Testis (tissue), 2 donors: ENCODE measurements around the gene ZNF587.

Source experiments
- CTCF ChIP-seq, 3 experiments: fragments of 450-650 bp in 2 of 3; fragments of 200-600 bp in 1 of 3; sonication (generic) in 1 of 3; IDR thresholded peaks; one replicate each; pipeline ENCODE4 v1.5.1; 2016 to 2019; ENCODE audit warnings: antibody characterized with exemption in 3 of 3, mild to moderate bottlenecking in 2 of 3, moderate library complexity in 1 of 3
- POLR2A ChIP-seq: fragments of 450-650 bp; IDR thresholded peaks from one replicate; pipeline ENCODE4 v1.6.1; 2017; ENCODE audit warnings: antibody characterized with exemption, mild to moderate bottlenecking, moderate library complexity

DNA sequence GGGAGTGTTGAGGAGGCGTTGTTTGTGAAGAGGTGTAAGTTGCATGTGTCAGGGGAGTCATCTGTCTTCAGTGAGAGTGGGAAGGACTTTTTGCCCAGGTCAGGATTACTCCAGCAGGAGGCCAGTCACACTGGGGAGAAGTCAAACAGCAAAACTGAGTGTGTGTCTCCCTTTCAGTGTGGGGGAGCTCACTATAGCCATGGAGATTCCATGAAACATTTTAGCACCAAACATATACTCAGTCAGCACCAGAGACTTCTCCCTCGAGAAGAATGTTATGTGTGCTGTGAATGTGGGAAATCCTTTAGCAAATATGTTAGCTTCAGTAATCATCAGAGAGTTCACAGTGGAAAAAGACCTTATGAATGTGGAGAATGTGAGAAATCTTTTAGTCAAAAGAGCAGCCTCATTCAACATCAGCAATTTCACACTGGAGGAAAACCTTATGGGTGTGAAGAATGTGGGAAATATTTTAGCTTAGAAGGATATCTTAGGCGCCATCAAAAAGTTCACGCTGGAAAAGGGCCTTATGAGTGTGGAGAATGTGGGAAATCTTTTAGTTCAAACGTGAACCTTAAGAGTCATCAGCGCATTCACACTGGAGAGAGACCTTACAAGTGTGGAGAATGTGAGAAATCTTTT is 8.4 kb upstream of the ZNF587 start:
- TF ChIP-seq CTCF (IDR thresholded peaks at IDR 0.05) (no peak), POLR2A (no peak)
